Stimulated activated CD8-positive, alpha-beta memory T cell treated with anti-CD3 and anti-CD28 coated beads, Interleukin-12 subunit alpha, Interleukin-12 subunit beta, amount 100 ng/mL, for 1 hour (primary cell): ENCODE results near the gene SLC38A1.
A peak's percentile ranks its signal among the peaks of the same experiment; 100 is the strongest.

ENCODE experiments used
- DNase-seq: peaks from one replicate; pipeline ENCODE4 v3.0.0-alpha.2; 2020; ENCODE audit warnings: low read depth

SLC38A1 gene

GRCh38 chr12:46230983-46231382 lies 37.9 kb downstream of the SLC38A1 start:
- DNase-seq, result no peak

GRCh38 chr12:46230306-46230705 lies 38.5 kb downstream of the SLC38A1 start:
- no peak for DNase-seq

GRCh38 chr12:46227616-46228015 lies 41.2 kb downstream of the SLC38A1 start:
- DNase-seq, result no peak

GRCh38 chr12:46224386-46224785 lies 44.5 kb downstream of the SLC38A1 start:
- DNase-seq, result no peak

GRCh38 chr12:46223047-46223446 lies 45.8 kb downstream of the SLC38A1 start:
- no peak for DNase-seq

- no peak for DNase-seq
These were observed 46.2 kb downstream of the SLC38A1 start for GRCh38 chr12:46222636-46223035.

GRCh38 chr12:46221255-46222128 lies 47.4 kb downstream of the SLC38A1 start:
- DNase-seq, result no peak

- DNase-seq, result peak; percentile 62
These were observed 48.8 kb downstream of the SLC38A1 start for GRCh38 chr12:46219877-46220655.

- DNase-seq, result no peak
These were observed 49.5 kb downstream of the SLC38A1 start for GRCh38 chr12:46219132-46219876.

- no peak for DNase-seq
These were observed 50.3 kb downstream of the SLC38A1 start for GRCh38 chr12:46218322-46219095.

- peak; percentile 35 for DNase-seq
These were observed 51.1 kb downstream of the SLC38A1 start for GRCh38 chr12:46217541-46218321.

- DNase-seq, result peak; percentile 66
These were observed 54.0 kb downstream of the SLC38A1 start for GRCh38 chr12:46214668-46215436.

- DNase-seq, result no peak
These were observed 56.5 kb downstream of the SLC38A1 start for GRCh38 chr12:46212108-46212982.

GRCh38 chr12:46210873-46211439 lies 57.9 kb downstream of the SLC38A1 start:
- DNase-seq, result no peak

- DNase-seq, result peak; percentile 40
These were observed 58.6 kb downstream of the SLC38A1 start for GRCh38 chr12:46209914-46210872.

GRCh38 chr12:46209170-46209569 lies 59.7 kb downstream of the SLC38A1 start:
- no peak for DNase-seq

GRCh38 chr12:46208370-46208769 lies 60.5 kb downstream of the SLC38A1 start:
- no peak for DNase-seq
